Smooth muscle cell (in vitro differentiated cells): ENCODE data around the gene SOS2. TPM values are rescaled to one million over a fixed set of nuclear protein-coding genes. Genes with fewer than 3 reads are reported as not detected.

Experiments
- DNase-seq: peaks from one replicate; lab custom pipeline; 2025; ENCODE audit not compliant: unreplicated experiment; lab: John Stamatoyannopoulos, UW
- H2AFZ ChIP-seq: fragments of 200-600 bp; sonication (generic); 2 replicates; pipeline ENCODE4 v1.6.0; 2016; ENCODE audit warnings: antibody characterized with exemption, low read depth, mild to moderate bottlenecking
- H3F3A ChIP-seq: fragments of 200-600 bp; sonication (generic); 2 replicates; pipeline ENCODE4 v1.6.0; 2017; ENCODE audit warnings: antibody characterized with exemption, low read depth
- H3K27ac ChIP-seq: fragments of 200-600 bp; sonication (generic); 2 replicates; pipeline ENCODE4 v1.5.1; 2016; ENCODE audit warnings: low read depth, mild to moderate bottlenecking
- H3K27me3 ChIP-seq: fragments of 200-600 bp; sonication (generic); 2 replicates; pipeline ENCODE4 v1.6.1; 2016; ENCODE audit warnings: low read depth, mild to moderate bottlenecking
- H3K36me3 ChIP-seq: fragments of 200-600 bp; sonication (generic); 2 replicates; pipeline ENCODE4 v1.5.1; 2016; ENCODE audit warnings: low read depth
- H3K4me1 ChIP-seq: fragments of 200-600 bp; sonication (generic); 2 replicates; pipeline ENCODE4 v1.5.1; 2016; ENCODE audit warnings: low read depth
- H3K4me2 ChIP-seq: fragments of 200-600 bp; sonication (generic); 2 replicates; pipeline ENCODE4 v1.6.0; 2016; ENCODE audit warnings: mild to moderate bottlenecking
- H3K4me3 ChIP-seq: fragments of 200-600 bp; sonication (generic); 2 replicates; pipeline ENCODE4 v1.5.1; 2016; ENCODE audit warnings: mild to moderate bottlenecking
- H3K79me2 ChIP-seq: fragments of 200-600 bp; sonication (generic); 2 replicates; pipeline ENCODE4 v1.6.0; 2016; ENCODE audit warnings: low read depth, mild to moderate bottlenecking
- H3K9ac ChIP-seq: fragments of 200-600 bp; sonication (generic); 2 replicates; pipeline ENCODE4 v1.6.0; 2016; ENCODE audit warnings: low read depth
- H3K9me3 ChIP-seq: fragments of 200-600 bp; sonication (generic); replicated peaks from 2 replicates; pipeline ENCODE4 v1.5.1; 2016; ENCODE audit warnings: low read depth
- H4K20me1 ChIP-seq: fragments of 200-600 bp; sonication (generic); 2 replicates; pipeline ENCODE4 v1.6.0; 2016; ENCODE audit warnings: low read depth
- CTCF ChIP-seq: fragments of 200-600 bp; sonication (generic); IDR thresholded peaks from 2 replicates; pipeline ENCODE4 v1.5.1; 2017; ENCODE audit warnings: borderline replicate concordance, mild to moderate bottlenecking, antibody characterized with exemption; ENCODE audit not compliant: insufficient read depth, poor library complexity, severe bottlenecking
- WGBS: methylation state at CpG from one replicate; pipeline ENCODE4 v1.1.7; 2016; ENCODE audit warnings: low lambda C conversion rate; 5-methylcytosine and 5-hydroxymethylcytosine counted together
- polyA plus RNA-seq: library from polyadenylated mRNA; unstranded; fragments of >200 nt; fragmentation: Nextera tagmentation; extraction: Ambion mirVana; gene quantifications from 2 replicates; pipeline ENCODE4 v1.2.1, GENCODE V29; 2016
- total RNA-seq: library from RNA; depleted of rRNA; stranded (reverse); fragments of >200 nt; gene quantifications from 2 replicates; pipeline ENCODE4 v1.2.3, GENCODE V29; 2014

SOS2 gene
- total and polyA plus RNA-seq, 2 experiments from 2014 or later = 16.0 to 37.5 TPM

GRCh38 chr14:50242566-50243310, 11.4 kb upstream of the SOS2 start:
- no peak overlapping the region for H2AFZ ChIP-seq
- H3K79me2 ChIP-seq = no peaks in the 10 kb centered on the region
- no peaks in the 10 kb centered on the region for H3F3A ChIP-seq
- WGBS = 65% methylated on average over 5 of the region's 5 CpGs
- no peak overlapping the region for H3K4me2 ChIP-seq
- TF ChIP-seq CTCF = no peak
- no peak overlapping the region for H3K9ac ChIP-seq
- no peaks in the 10 kb centered on the region for H3K9me3 ChIP-seq
- no peaks in the 10 kb centered on the region for H3K4me1 ChIP-seq
- no peaks in the 10 kb centered on the region for H4K20me1 ChIP-seq
- no peak overlapping the region for H3K27ac ChIP-seq
- H3K27me3 ChIP-seq = no peaks in the 10 kb centered on the region
- no peak overlapping the region for H3K4me3 ChIP-seq
- no peaks in the 10 kb centered on the region for H3K36me3 ChIP-seq
- no peak for DNase-seq

GRCh38 chr14:50242096-50242495, 10.7 kb upstream of the SOS2 start:
- Histone ChIP-seq H3K27me3 (no peaks in the 10 kb centered on the region), H3K79me2 (no peaks in the 10 kb centered on the region), H4K20me1 (no peaks in the 10 kb centered on the region), H3K4me1 (no peaks in the 10 kb centered on the region), H3K9ac (no peak overlapping the region), H3K36me3 (no peaks in the 10 kb centered on the region), H3K4me2 (no peak overlapping the region), H2AFZ (no peak overlapping the region), H3K27ac (no peak overlapping the region), H3F3A (no peaks in the 10 kb centered on the region), H3K9me3 (no peaks in the 10 kb centered on the region), H3K4me3 (no peak overlapping the region)
- no peak for TF ChIP-seq CTCF
- DNase-seq = no peak
- 100% methylated on average over 1 of the region's 1 CpG for WGBS

GRCh38 chr14:50237427-50237826, 6.0 kb upstream of the SOS2 start:
- H4K20me1 ChIP-seq = no peaks in the 10 kb centered on the region
- no peak for DNase-seq
- no peak overlapping the region for H3K9ac ChIP-seq
- no peaks in the 10 kb centered on the region for H3F3A ChIP-seq
- 42% methylated on average over 3 of the region's 3 CpGs for WGBS
- TF ChIP-seq CTCF = no peak
- no peaks in the 10 kb centered on the region for H3K36me3 ChIP-seq
- H3K79me2 ChIP-seq = no peaks in the 10 kb centered on the region
- H3K4me2 ChIP-seq = no peak overlapping the region
- no peaks in the 10 kb centered on the region for H3K4me1 ChIP-seq
- H3K27ac ChIP-seq = no peak overlapping the region
- H3K27me3 ChIP-seq = no peaks in the 10 kb centered on the region
- H3K9me3 ChIP-seq = no peaks in the 10 kb centered on the region
- H2AFZ ChIP-seq = no peak overlapping the region
- H3K4me3 ChIP-seq = no peak overlapping the region

- no peak overlapping the region for H3K4me3 ChIP-seq
- H3K27ac ChIP-seq = no peak overlapping the region
- no peak for TF ChIP-seq CTCF
- no peak overlapping the region for H3K4me2 ChIP-seq
- H2AFZ ChIP-seq = no peak overlapping the region
- H3F3A ChIP-seq = no peaks in the 10 kb centered on the region
- H3K79me2 ChIP-seq = peaks cover 16% of the 10 kb centered on the region
- no peak for DNase-seq
- WGBS = over 99% methylated on average over 4 of the region's 4 CpGs
- no peaks in the 10 kb centered on the region for H3K36me3 ChIP-seq
- peaks cover 16% of the 10 kb centered on the region for H4K20me1 ChIP-seq
- H3K9ac ChIP-seq = no peak overlapping the region
- H3K27me3 ChIP-seq = no peaks in the 10 kb centered on the region
- H3K4me1 ChIP-seq = peaks cover 7% of the 10 kb centered on the region
- H3K9me3 ChIP-seq = no peaks in the 10 kb centered on the region
Measured at GRCh38 chr14:50233951-50234250, 2.5 kb upstream of the SOS2 start.
